HuH-7.5 (cell line): Measurements from ENCODE around the gene CCDC9.
"Not testable (repeated sequence)": the region's sequence is repeated elsewhere in the genome, so short reads cannot be mapped to it uniquely, and the experiment has no call there.

Experiments used
- DNase-seq: peaks from one replicate; pipeline ENCODE4 v3.0.0; 2011; ENCODE audit warnings: low spot score

CCDC9 gene

DNA sequence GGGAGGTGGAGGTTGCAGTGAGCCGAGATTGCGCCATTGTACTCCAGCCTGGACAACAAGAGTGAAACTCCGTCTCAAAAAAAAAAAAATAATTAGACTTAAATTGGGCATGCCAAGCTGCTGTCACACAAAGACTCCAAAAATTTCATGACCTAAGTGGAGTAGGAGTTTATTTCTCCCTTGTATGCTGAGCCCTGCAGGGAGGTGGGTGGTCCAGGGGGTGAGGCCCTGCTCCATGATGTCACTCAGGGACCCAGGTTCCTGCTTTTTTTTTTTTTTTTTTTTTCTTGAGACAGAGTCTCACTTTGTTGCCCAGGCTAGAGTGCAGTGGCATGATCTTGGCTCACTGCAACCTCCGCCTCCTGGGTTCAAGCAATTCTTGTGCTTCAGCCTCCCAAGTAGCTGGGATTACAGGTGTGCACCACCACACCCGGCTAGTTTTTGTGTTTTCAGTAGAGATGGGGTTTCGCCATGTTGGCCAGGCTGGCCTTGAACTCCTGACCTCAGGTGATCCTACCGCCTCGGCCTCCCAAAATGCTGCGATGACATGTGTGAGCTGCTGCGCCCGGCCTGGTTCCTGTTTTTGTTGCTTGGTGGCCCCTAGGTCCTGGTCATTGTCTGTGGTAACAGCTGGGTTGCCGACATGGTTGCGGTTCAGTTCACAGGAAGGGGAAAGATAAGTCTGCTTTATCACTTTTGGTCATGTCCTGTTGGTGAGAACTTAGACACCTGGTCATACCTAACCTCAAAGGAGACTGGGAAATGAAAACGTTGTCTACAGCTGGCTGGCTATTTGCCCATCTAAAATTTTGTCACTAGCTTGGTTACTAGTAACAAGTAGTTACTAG, 5.8 kb downstream of the CCDC9 start:
- DNase-seq, result not testable (repeated sequence)

DNA sequence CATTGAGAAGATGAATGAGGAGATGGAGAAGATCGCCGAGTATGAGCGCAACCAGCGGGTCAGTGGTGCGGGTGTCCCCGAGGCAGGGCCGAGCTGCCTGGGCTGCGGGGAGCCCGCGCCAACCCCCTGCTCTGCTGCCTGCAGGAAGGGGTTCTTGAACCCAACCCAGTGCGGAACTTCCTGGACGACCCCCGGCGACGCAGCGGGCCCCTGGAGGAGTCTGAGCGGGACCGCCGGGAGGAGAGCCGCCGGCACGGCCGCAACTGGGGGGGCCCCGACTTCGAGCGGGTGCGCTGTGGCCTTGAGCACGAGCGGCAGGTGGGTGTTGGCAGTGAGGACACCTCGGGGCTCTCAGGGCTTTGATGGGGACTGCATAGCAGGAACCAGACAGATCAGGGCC, 8.3 kb downstream of the CCDC9 start:
- no peak for DNase-seq

DNA sequence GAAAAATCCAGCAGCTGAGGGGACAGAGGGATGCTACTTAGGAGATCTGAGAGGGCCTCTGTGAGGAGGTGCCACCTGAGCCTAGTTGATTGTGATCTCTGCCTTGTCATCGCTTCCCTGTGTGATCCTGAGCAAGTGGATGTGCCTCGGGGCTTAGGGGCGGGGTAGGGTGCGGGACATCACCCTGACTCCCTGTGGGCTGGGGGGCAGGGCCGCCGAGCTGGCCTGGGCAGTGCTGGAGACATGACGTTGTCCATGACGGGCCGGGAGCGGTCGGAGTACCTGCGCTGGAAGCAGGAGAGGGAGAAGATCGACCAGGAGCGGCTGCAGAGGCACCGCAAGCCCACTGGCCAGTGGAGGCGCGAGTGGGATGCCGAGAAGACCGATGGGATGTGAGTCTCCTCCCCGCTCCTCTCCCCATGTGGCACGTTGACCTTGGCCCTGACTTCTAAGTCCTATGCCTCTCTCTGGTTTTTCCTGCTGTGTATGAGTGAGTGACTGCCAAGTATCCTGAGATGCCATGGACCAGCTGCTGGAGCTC, 10.1 kb downstream of the CCDC9 start:
- DNase-seq, result no peak

DNA sequence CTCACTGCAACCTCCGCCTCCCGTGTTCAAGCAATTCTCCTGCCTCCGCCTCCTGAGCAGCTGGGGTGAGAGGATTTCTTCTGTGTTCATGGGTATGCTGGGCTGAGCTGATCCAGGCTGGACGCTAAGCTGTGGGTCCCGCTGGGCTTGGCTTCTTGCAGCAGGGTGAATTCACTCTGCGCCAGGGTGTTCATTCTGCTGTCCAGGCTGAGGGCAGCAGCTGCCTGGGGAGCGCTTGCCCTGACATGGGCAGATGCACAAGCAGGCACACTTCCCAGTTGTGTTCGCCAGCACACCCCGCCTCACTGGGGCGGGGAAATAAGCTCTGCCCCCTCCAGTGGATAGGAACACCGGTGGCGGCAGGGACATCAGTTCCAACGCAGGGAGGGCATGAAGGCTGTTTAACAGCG, 11.0 kb downstream of the CCDC9 start:
- DNase-seq, result no peak

DNA sequence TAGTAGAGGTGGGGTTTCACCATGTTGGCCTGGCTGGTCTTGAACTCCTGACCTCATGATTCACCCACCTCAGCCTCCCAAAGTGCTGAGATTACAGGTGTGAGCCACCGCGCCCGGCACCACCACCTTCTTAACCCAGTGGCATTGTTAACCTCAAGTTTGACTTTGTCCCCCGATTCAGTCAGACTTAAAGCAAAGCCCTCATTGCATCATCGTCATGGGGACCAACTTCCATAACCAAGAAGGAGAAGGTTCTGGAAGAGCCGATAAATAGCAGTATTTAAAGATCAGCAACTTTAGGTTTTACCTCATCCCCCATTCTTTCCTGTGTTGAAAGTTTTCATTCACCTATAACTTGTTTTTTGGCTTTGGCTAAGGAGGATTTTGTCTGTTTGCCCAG, 11.7 kb downstream of the CCDC9 start:
- DNase-seq, result no peak

DNA sequence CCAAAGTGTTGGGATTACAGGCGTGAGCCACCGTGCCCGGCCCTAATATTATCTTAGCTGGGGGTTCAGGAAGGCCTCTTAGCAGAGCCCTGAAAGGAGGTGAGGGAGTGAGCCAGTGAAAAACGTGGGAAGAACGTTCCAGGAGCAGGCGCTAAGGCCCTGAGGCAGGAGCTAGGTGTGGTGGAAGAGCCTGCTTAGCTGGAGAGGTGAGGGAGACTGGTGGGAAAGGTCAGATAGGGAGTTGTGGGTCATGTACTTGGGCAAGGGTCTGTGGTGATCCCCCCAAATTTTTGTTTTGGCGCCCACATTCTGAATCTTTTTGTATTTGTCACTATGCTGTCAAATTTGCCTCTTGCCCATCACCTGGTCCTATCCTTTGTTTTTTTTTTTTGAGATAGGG, 13.3 kb downstream of the CCDC9 start:
- DNase-seq, result no peak

DNA sequence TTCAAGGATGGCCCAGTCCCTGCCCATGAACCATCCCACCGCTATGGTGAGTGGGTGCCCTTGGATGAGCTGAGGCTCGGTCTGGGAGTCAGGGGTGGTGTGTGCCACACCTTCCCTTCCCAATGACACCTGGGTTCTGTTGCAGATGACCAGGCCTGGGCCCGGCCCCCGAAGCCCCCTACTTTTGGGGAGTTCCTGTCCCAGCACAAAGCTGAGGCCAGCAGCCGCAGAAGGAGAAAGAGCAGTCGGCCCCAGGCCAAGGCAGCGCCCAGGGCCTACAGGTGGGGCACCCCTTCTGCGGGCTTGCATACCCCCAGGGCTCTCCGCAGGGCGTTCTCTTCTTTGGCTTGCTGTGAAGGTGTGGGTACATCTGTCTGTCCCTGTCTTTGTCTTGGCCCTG, 14.1 kb downstream of the CCDC9 start:
- no peak for DNase-seq

DNA sequence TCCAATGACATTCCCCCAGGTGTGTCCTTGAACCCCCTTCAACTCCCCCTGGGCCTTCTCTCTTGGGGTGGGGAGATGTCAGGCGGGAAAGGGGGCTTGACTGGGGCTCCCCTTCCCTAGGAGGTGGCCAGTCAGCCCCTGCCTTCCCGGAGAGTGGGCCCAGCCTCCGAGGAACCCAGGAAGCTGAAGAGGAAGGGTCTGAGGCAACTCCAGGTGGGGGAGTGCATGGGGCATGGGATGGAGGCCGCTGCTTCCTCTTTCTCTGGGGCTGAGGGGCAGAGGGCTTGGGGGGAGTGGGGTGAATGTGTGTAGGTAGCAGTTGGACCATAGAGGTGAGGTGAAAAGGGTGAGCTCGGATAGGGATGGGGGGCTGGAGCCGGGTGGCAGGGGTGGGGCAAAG, 15.6 kb downstream of the CCDC9 start:
- no peak for DNase-seq

DNA sequence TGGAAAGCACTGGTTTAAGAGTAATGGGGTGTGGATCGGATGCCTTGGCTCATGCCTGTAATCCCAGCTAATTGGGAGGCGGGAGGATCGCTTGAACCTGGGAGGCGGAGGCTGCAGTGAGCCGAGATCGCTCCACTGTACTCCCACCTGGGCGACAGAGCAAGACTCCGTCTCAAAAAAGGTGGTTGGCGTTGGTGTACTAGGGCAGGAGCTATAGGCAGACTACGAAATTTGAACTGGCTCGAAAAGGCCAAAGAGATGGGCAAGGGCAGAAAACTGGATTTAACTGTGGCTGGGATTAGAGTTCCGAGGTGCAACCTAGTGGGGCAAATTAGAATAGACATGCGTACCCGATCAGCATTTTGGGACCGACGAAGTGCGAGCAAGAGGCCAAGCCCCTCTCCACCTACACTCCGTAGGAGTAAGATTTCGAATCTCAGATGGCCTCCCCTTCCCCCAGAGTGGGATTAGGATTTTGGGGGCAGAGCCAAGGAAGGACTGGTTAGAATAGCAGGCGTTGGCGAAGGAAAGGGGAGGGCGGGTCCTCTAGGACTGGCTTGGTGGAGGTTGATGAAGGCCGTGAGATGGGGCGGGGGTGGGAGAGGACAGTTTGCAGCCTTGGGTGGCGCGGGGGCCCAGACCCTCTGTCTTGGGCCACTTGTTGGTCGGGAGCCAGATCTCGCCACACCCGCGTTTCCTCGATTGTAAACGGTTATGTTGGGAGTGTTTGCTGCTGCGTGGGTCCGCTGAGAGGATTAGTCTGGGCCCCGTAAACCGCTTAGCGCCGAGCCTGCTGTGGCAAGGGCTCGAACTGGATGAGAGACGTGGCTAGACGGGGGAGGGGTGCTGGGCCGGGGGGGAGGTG, 16.4 kb downstream of the CCDC9 start:
- peak; percentile 67 for DNase-seq

DNA sequence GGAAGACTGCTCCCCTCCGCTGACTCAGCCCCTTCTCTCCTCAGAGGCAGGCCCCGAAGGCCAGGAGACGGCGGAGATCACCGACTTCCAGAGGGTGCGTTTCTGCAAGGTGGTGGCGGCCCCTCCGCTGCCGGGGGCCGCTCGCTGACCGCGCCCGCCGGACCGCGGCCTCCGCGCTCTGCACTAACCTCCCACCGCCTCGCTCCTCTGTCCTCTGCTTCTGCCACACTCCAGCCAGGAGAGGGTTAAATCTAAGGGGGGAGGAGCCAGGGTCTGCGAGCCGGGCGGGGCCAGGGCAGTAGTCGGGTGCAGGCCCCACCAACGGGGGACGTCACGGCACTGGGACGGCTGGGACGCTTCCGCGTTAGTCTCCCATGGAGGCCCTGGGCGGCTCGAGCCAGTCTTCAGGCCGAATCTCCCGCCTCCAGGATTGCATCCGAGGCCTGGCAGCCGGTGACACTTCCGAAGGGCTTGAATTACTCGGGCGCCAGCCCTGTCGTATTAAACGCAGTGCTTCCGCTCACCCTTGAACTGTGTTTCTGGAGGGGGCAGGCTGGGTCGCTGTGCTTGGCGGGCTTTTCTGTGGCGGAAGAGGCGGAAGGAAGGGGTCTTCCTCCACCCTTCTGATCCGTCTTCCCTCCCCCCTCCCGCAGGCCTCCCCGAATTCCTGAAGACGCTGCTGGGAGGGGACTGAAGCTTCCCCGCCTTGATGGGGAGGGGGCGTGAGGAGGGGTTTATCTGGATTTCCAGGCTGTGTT, 17.2 kb downstream of the CCDC9 start:
- DNase-seq, result peak; percentile 98

DNA sequence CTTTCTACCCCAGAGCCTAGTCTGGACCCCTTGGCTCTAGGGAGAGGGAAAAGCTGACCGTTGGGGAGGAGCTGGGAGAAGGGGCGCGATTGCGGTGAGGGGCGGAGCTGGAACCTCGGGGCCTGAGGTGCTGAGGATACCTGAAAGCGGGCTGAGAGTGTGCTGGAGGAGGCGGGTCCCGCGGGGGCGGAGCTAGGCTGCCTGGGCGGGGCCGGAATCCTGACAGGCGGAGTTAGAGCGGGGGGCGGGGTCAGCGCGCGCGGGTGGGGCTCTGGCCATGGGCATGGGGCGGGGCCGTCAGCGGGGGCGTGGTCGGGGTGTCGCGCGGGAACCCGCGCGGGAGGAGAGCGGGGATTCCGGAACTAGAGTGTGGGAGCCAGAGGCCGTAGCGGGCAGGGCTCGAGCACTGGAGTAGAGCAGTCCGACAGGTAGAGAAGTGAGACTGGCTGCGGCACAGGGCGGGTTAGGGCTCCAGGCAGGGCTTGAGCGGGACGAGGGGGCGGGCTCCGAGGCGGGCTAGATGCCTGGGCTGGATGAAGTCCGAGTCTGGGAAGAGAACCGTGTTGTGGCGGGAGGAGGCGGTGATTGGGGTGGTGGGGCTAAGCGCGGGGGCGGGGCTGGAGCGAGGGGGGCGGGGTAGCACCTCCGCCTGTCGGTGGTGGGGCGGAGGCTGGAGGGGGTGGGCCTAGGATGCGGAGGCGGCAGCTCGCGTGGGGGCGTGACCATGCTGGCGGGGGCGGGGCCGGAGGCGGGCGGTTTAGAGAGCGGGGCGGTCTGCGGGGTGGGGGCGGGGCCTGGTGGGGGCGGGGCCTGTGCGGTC, 18.0 kb downstream of the CCDC9 start, which contains the start of gene INAFM1:
TSS of gene INAFM1 (plus strand) at position 815 of the 820 bp plus-strand sequence. CDS start 35 bp downstream, outside the sequence.
- DNase-seq, result peak; percentile 94

DNA sequence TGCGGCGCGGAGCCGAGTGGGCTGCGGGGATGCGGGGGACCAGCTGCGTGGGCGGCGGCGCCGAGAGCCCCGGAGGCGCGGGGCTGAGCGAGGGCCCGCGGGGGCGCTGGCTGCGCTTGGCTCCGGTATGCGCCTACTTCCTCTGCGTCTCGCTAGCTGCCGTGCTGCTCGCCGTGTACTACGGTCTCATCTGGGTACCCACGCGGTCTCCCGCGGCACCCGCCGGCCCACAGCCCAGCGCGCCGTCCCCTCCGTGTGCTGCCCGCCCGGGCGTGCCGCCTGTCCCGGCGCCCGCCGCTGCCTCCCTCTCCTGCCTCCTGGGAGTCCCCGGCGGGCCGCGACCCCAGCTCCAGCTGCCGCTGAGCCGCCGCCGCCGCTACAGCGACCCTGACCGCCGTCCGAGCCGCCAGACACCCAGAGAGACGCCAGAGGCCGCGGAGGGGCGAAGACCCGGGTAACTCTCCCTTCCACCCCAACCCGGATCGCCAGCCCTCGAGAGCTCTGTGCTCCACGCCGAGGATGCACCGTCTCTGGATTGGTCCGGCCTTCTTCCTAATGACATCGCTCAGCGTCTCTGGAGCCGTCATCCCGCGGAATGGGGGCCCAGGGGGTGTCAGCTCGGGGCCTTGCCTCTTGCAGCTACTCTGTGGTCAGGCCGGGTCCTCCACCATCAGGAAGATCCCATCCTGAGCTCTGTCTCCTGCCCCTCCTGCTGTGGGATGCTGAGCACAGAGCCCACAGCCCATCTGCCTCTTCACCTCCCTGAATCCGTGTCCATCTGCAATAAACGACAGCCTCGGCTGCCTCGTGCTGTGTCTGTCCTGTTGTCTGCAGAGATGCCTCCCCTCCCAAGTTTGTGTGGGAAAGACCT, 18.8 kb downstream of the CCDC9 start:
- DNase-seq, result no peak

DNA sequence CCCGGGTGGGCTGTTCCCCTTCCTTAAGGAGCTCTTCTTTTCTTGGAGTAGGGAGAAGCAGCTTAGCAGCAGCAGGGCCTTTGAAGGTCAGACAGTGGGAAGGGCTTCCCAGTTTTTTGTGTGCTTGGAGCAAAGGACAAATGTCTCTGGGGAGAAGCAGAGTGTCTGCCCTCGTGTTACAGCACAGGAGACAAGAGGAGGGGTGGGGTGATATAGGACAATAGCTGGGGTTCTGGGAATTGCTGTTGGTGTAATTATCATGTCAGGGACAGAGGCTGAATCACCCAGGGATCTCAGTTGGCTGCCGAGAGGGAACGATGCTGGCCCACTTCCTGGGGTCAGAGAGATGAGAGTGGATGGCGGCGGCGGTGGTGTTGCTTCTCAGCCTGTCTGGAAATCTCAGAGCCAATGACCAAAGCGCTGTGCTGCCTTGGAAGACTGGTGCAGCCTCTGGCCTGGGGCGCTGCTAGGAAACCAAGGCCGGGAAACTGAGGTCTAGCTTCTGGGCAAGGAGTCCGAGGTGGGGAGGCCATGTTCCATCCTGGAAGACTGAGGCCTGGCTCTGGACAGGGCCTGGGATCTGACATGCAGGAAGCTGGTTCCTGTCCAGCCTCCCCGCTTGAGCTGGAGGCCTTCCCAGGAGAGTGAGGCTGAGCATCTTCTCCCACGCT, 19.6 kb downstream of the CCDC9 start:
- no peak for DNase-seq

DNA sequence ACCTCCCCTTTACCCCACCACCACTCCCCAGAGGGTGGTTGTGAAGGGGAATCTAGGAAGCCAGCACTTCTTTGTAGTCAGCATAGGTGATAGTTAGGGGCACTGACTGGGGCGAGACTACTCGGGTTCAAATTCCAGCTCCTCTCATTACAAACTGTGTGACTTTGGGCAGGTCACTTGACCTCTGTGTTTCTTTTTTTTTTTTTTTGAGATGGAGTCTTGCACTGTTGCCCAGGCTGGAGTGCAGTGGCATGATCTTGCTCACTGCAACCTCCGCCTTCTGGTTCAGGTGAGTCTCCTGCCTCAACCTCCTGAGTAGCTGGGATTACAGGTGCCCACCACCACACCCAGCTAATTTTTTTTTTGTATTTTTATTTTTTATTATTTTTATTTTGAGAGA, 20.2 kb downstream of the CCDC9 start:
- not testable (repeated sequence) for DNase-seq

DNA sequence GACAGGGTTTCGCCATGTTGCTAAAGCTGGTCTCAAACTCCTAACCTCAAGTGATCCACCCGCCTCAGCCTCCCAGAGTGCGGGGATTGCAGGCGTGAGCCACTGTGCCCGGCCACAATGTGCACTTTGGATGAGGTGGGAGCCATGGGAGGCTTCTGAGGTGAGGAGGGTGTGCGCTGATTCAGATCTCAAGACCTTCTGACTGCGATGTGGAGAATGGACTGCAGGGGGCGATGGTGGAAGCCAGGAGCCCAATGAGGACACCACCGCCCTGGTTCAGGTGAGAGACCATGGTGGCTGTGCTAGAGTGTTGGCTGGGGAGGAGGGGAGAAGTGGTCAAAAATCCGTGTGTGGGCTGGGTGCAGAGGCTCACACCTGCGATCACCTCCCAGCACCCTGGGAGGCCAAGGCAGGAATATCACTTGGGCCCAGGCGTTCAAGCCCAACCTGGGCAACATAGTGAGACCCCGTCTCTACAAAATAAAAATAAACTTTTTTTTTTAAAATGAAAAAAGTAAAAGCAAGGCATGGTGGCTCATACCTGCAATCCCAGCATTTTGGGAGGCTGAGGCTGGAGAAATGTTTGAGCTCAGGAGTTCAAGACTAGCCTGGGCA, 24.0 kb downstream of the CCDC9 start:
- peak; percentile 51 for DNase-seq

DNA sequence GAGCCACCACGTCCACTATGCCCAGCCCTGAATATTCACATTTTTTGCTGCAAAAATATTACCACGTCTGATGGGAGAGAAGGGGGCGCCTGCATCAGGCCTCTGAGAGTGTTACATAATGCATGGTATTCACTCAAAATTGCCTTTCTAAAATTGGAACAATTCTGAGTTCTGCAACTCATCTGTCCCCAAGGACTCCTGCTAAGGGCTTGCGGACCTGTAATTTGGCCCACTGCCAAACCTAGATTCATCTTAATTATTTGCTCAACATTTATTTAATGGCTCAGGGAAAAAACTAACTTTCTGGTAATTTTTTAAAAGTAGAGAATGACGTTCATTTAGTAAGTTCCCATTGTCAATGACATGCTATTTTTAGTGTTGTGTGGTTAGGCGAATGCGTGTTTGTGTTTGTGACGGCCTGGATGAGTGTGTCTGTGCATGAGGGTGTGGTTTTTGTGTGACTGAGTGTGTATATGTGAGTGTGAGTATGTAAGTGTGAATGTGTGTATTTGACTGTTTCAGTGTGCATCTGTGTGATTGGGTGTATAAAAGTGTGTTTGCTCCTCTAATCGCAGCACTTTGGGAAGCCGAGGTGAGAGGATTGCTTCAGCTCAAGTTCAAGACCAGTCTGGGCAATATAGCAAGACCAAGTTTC, 27.2 kb downstream of the CCDC9 start:
- DNase-seq, result no peak

DNA sequence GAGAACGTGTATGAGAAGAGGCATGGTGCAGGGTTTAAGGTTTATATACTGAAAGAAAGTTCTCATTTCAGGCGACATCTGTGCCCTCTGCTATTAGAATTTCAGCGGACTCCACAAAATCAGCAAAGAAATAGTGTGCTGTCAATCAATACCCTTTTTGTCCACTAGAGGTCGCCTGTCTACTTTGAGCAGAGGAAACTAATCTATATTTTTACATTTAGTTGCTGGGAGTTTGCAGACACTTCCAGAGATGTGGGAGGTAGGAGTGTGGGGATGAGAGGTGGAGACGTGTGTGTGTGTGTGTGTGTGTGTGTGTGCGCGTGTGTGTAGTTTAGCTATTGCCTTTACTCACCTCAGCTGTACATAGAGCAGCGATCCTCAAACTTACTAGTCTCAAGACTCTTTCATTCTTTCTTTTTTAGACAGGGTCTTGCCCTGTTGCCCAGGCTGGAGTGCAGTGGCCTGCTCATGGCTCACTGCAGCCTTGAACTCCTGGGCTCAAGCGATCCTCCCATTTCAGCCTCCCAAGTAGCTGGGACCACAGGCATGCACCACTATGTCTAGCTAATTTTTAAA, 28.1 kb downstream of the CCDC9 start:
- DNase-seq, result peak; percentile 43

DNA sequence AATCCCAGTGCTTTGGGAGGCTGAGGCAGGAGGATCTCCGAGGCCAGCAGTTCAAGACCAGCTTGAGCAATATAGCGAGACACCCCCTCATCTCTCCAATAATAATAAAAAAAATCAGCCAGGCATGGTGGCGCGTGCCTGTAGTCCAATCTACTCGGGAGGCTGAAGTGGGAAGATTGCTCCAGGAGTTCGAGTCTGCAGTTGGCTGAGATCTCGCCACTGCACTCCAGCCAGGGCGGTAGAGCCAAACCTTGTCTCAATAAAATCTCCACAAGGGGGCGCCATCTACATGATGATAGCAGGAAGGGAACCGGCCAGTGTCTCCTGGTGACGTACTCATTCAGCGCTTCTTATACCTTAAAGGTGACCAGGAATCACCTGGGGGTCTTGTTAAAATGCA, 39.7 kb downstream of the CCDC9 start:
- peak; percentile 67 for DNase-seq
